Glomerular visceral epithelial cell (primary cell): ENCODE results near the gene GBGT1.

Experiments
- DNase-seq: peaks from one replicate; pipeline ENCODE4 v3.0.0-alpha.2; 2016; ENCODE audit errors: extremely low spot score

Gene GBGT1

GRCh38 chr9:133113949-133114885 lies 49.5 kb downstream of the GBGT1 start:
- DNase-seq, result peak; percentile 59

- DNase-seq, result peak; percentile 77
Observed at GRCh38 chr9:133113163-133113948, 50.4 kb downstream of the GBGT1 start.

- peak; percentile 64 for DNase-seq
Observed at GRCh38 chr9:133112663-133113026, 51.1 kb downstream of the GBGT1 start.

- no peak for DNase-seq
Observed at GRCh38 chr9:133111808-133112662, 51.7 kb downstream of the GBGT1 start.

- DNase-seq, result no peak
Observed at GRCh38 chr9:133109931-133110650, 53.6 kb downstream of the GBGT1 start.

- DNase-seq, result no peak
Observed at GRCh38 chr9:133108794-133109641, 54.7 kb downstream of the GBGT1 start.

- no peak for DNase-seq
Observed at GRCh38 chr9:133107961-133108793, 55.5 kb downstream of the GBGT1 start.

- no peak for DNase-seq
Observed at GRCh38 chr9:133107245-133107722, 56.4 kb downstream of the GBGT1 start.

- DNase-seq, result no peak
Observed at GRCh38 chr9:133106511-133107244, 57.0 kb downstream of the GBGT1 start.

GRCh38 chr9:133105461-133105770 lies 58.3 kb downstream of the GBGT1 start:
- DNase-seq, result no peak

- DNase-seq, result no peak
Observed at GRCh38 chr9:133104718-133105460, 58.8 kb downstream of the GBGT1 start.

GRCh38 chr9:133103987-133104505 lies 59.7 kb downstream of the GBGT1 start:
- no peak for DNase-seq

GRCh38 chr9:133103183-133103986 lies 60.3 kb downstream of the GBGT1 start:
- peak; percentile 64 for DNase-seq
